Endothelial cell of umbilical vein (primary cell): ENCODE measurements around the gene GNAO1. TPM values are rescaled to one million over a fixed set of nuclear protein-coding genes. Genes with fewer than 3 reads are reported as not detected.

ENCODE experiments used
- BruUV-seq: library from RNA; stranded (reverse); fragments of 400-500 nt; replicated peaks from 2 replicates; lab custom pipeline; 2021; lab: Mats Ljungman, UMichigan
- CTCF ChIA-PET: fragments of 300-600, 350-600 bp; sonication (Branson Sonifier 250); formaldehyde crosslinking; loops from one replicate; lab custom pipeline; 2021; ENCODE audit warnings: antibody characterized with exemption, inconsistent platforms; lab: Charles Lee
- POLR2A ChIA-PET: fragments of 300-600, 350-600 bp; sonication (Branson Sonifier 250); formaldehyde crosslinking; loops from one replicate; lab custom pipeline; 2021; ENCODE audit warnings: antibody characterized with exemption, inconsistent platforms; lab: Charles Lee
- DNase-seq: peaks from one replicate; pipeline ENCODE4 v3.0.0-alpha.2; 2011; ENCODE audit warnings: low read depth, low spot score
- FAIRE-seq: peaks from 2 replicates; lab custom pipeline; 2011; peaks lifted over from hg19 to GRCh38; lab: Jason Lieb, UNC
- H2AFZ ChIP-seq: 2 replicates; pipeline ENCODE4 v1.6.0; 2012; ENCODE audit warnings: low read depth, low read length, control low read depth, inconsistent platforms
- H3K27ac ChIP-seq: 2 replicates; pipeline ENCODE4 v1.5.1; 2011; ENCODE audit warnings: low read depth, mild to moderate bottlenecking, control low read depth, low read length, moderate library complexity; ENCODE audit not compliant: insufficient read depth
- H3K27me3 ChIP-seq, 2 experiments: 2 replicates each; pipeline versions ENCODE4 v1.6.0 to v1.6.1; 2011; ENCODE audit warnings: low read length in 2 of 2, mixed read lengths in 1 of 2; ENCODE audit not compliant: control insufficient read depth in 2 of 2, insufficient read depth in 2 of 2
- H3K36me3 ChIP-seq, 2 experiments: 2 replicates in 1 of 2; 3 replicates in 1 of 2; pipeline ENCODE4 v1.5.1; 2011; ENCODE audit warnings: low read length in 2 of 2, mild to moderate bottlenecking in 1 of 2, moderate library complexity in 1 of 2; ENCODE audit not compliant: control insufficient read depth in 2 of 2, insufficient read depth in 2 of 2; ENCODE audit errors: extremely low read depth in 1 of 2
- H3K4me1 ChIP-seq: 3 replicates; pipeline ENCODE4 v1.5.1; 2011; ENCODE audit warnings: mild to moderate bottlenecking, low read length; ENCODE audit not compliant: control insufficient read depth, insufficient read depth; ENCODE audit errors: extremely low read depth
- H3K4me2 ChIP-seq: 2 replicates; pipeline ENCODE4 v1.6.1; 2011; ENCODE audit warnings: low read length, control low read depth, mixed read lengths; ENCODE audit not compliant: insufficient read depth
- H3K4me3 ChIP-seq, 3 experiments: fragments of 200-600 bp in 1 of 3; sonication (generic), shearing (Covaris generic) in 1 of 3; replicated peaks in 1 of 3; 2 replicates each; pipeline ENCODE4 v1.5.1; 2011 to 2016; ENCODE audit warnings: control low read depth in 3 of 3, low read length in 3 of 3, mild to moderate bottlenecking in 2 of 3, inconsistent platforms in 1 of 3, low read depth in 1 of 3, moderate library complexity in 1 of 3; ENCODE audit not compliant: insufficient read depth in 1 of 3
- H3K79me2 ChIP-seq: 2 replicates; pipeline ENCODE4 v1.6.0; 2012; ENCODE audit warnings: low read length, inconsistent platforms; ENCODE audit not compliant: control insufficient read depth, insufficient read depth
- H3K9ac ChIP-seq: replicated peaks from 2 replicates; pipeline ENCODE3; 2011; ENCODE audit warnings: low read length, control low read depth; ENCODE audit not compliant: insufficient read depth; ENCODE audit errors: extremely low read depth
- H3K9me1 ChIP-seq: replicated peaks from 3 replicates; pipeline ENCODE4 v1.6.0; 2011; ENCODE audit warnings: mild to moderate bottlenecking, low read length; ENCODE audit not compliant: control insufficient read depth, insufficient read depth; ENCODE audit errors: extremely low read depth
- H3K9me3 ChIP-seq: replicated peaks from 2 replicates; pipeline ENCODE4 v1.5.1; 2012; ENCODE audit warnings: low read length, inconsistent platforms; ENCODE audit not compliant: control insufficient read depth, insufficient read depth
- H4K20me1 ChIP-seq: replicated peaks from 2 replicates; pipeline ENCODE3; 2011; ENCODE audit warnings: mild to moderate bottlenecking, low read length; ENCODE audit not compliant: control insufficient read depth, insufficient read depth; ENCODE audit errors: extremely low read depth
- EZH2 ChIP-seq: IDR thresholded peaks from 2 replicates; pipeline ENCODE4 v1.6.1; 2012; ENCODE audit warnings: borderline replicate concordance, low read depth, mild to moderate bottlenecking, moderate library complexity, low read length, inconsistent platforms; ENCODE audit not compliant: severe bottlenecking
- FOS ChIP-seq: IDR thresholded peaks from 2 replicates; pipeline ENCODE4 v1.6.1; 2011; ENCODE audit warnings: mild to moderate bottlenecking, low read length, moderate library complexity, borderline replicate concordance; ENCODE audit not compliant: insufficient read depth
- GATA2 ChIP-seq: IDR thresholded peaks from 2 replicates; pipeline ENCODE4 v1.7.0; 2011; ENCODE audit warnings: low read depth, mild to moderate bottlenecking, moderate library complexity, mixed read lengths, low read length; ENCODE audit not compliant: insufficient read length, insufficient read depth
- JUN ChIP-seq: IDR thresholded peaks from 2 replicates; pipeline ENCODE4 v1.6.1; 2011; ENCODE audit warnings: borderline replicate concordance, low read depth; ENCODE audit not compliant: insufficient read length, insufficient read depth
- MYC ChIP-seq: IDR thresholded peaks from one replicate; pipeline ENCODE4 v1.6.1; 2011; ENCODE audit warnings: mild to moderate bottlenecking, low read depth, low read length
- POLR2A ChIP-seq: IDR thresholded peaks from 2 replicates; pipeline ENCODE4 v1.6.1; 2012; ENCODE audit warnings: low read depth, mild to moderate bottlenecking, control low read depth, low read length
- POLR2AphosphoS5 ChIP-seq: IDR thresholded peaks from 2 replicates; pipeline ENCODE4 v1.6.1; 2012; ENCODE audit warnings: low read depth, mild to moderate bottlenecking, control low read depth, low read length, moderate library complexity; ENCODE audit not compliant: insufficient read depth
- dilution Hi-C: fragments of 300-500 bp; cut with MboI; formaldehyde crosslinking; loops from one replicate; pipeline ENCODE4 v1.15.0; 2019; ENCODE audit warnings: low sequenced_read_pairs; ENCODE audit not compliant: extremely low pct_ligation_motif_present
- intact Hi-C: fragments of 100-400 bp; cut with micrococcal nuclease; formaldehyde crosslinking; loops from one replicate; pipeline ENCODE4 v1.10.0; 2022
- polyA plus RNA-seq, 4 experiments: library from polyadenylated mRNA; depleted of rRNA in 3 of 4; stranded (reverse) in 3 of 4; unstranded in 1 of 4; fragments of >200 nt; gene quantifications; 2 replicates each; pipeline versions ENCODE4 v1.2.1 to v1.2.3, GENCODE V29; 2011 to 2012; ENCODE audit warnings: missing spikeins in 1 of 4
- total RNA-seq: library from RNA; stranded (reverse); gene quantifications from 2 replicates; pipeline ENCODE4 v1.2.3, GENCODE V29; 2021
- TF ChIP-seq, protein P1 (sequence below): IDR thresholded peaks from 2 replicates; pipeline ENCODE4 v1.6.1; 2011; ENCODE audit not compliant: insufficient read depth, insufficient read length
- TF ChIP-seq, protein P2 (sequence below), 2 donors: IDR thresholded peaks; 1 replicate in 1 of 2; 2 replicates in 1 of 2; pipeline ENCODE4 v1.5.1; 2011; ENCODE audit warnings: low read length in 2 of 2, mild to moderate bottlenecking in 2 of 2, moderate library complexity in 2 of 2, control low read depth in 1 of 2, inconsistent platforms in 1 of 2, low read depth in 1 of 2; ENCODE audit not compliant: insufficient read depth in 1 of 2; ENCODE audit errors: extremely low read depth in 1 of 2

Gene GNAO1
- total and polyA plus RNA-seq, 2 donors (not counting 3 experiments of a cell fraction or from before 2014, with no cell fraction given), result not detected

DNA sequence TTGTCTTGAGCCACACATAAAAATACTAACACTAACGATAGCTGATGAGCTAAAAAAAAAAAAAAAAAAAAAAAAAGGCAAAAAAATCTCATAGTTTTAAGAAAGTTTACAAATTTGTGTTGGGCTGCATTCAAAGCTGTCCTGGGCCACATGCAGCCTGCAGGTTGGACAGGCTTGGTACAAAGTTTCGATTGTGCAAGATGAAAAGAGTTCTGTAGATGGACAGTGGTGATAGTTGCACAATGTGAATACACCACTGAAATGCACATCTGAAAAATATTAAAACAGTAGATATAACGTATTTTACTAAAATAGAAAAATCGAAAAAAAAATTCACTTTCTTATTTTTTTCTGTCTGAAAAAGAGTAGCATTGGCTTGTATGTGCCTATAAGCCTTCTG, 191.2 kb downstream of the GNAO1 start:
- Histone ChIP-seq H3K9me3 (peaks cover 6% of the 10 kb centered on the region), H3K4me2 (no peak overlapping the region), H3K9ac (no peak overlapping the region), H4K20me1 (no peaks in the 10 kb centered on the region), H3K27ac (no peak overlapping the region), H3K9me1 (no peaks in the 10 kb centered on the region), H3K4me1 (no peaks in the 10 kb centered on the region), H3K79me2 (peaks cover 2% of the 10 kb centered on the region), H3K36me3 (peaks cover 3 to 15% of the 10 kb centered on the region in 2 experiments), H2AFZ (no peak overlapping the region), H3K27me3 (no peaks in the 10 kb centered on the region), H3K4me3 (no peak overlapping the region)
- BruUV-seq, result no TSS peak
- intact Hi-C loops (no loop called here), dilution Hi-C loops (no loop called here)
- ChIA-PET POLR2A (interaction anchor here (0.6 kb wide), 1 partner anchor 18 kb away, joined by 4 read pairs; no protein-coding TSS in a partner anchor), CTCF (interaction anchor here (1.2 to 1.5 kb wide), 2 partner anchors 12 to 1500 kb away, joined by 4 to 5 read pairs; no protein-coding TSS in a partner anchor)
- TF ChIP-seq EZH2 (no peak), GATA2 (no peak), MYC (no peak), JUN (no peak), POLR2A (no peak)
- TF ChIP-seq, protein P1, sequence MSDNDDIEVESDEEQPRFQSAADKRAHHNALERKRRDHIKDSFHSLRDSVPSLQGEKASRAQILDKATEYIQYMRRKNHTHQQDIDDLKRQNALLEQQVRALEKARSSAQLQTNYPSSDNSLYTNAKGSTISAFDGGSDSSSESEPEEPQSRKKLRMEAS, result no peak
- DNase-seq, result no peak
- FAIRE-seq, result peak; percentile 38

DNA sequence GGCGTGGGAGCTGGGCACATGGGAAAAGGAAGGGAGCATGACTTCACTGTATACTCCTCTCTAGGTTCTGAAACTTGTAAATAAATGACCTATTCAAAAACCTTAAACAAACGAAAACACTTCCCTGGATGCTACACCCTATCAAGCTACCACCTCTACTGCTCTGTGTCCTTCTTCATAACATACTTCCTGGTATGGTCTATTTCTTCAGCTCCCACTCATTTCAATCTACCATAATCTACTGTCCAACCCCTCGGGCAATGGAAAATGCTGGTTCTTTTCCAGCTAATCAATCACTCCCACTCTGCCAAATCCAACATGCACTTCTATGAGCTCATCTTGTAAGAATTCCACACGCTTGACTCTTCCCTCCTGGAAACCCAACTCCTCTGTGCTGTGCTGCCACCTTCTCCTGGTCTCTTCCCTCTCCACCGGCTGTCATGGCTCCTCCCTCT, 191.6 kb downstream of the GNAO1 start:
- no peak overlapping the region for H3K9ac ChIP-seq
- H4K20me1 ChIP-seq, result no peaks in the 10 kb centered on the region
- H2AFZ ChIP-seq, result no peak overlapping the region
- no peak for DNase-seq
- CTCF ChIA-PET, result interaction anchor here (1.5 kb wide), 1 partner anchor 12 kb away, joined by 5 read pairs; no protein-coding TSS in a partner anchor
- H3K36me3 ChIP-seq, result peaks cover 3 to 18% of the 10 kb centered on the region in 2 experiments
- TF ChIP-seq JUN, result no peak
- TF ChIP-seq POLR2AphosphoS5, result no peak
- no peak for TF ChIP-seq EZH2
- TF ChIP-seq, protein P1, result no peak
- TF ChIP-seq POLR2A, result no peak
- TF ChIP-seq FOS, result no peak
- no peak for TF ChIP-seq MYC
- TF ChIP-seq, protein P2, sequence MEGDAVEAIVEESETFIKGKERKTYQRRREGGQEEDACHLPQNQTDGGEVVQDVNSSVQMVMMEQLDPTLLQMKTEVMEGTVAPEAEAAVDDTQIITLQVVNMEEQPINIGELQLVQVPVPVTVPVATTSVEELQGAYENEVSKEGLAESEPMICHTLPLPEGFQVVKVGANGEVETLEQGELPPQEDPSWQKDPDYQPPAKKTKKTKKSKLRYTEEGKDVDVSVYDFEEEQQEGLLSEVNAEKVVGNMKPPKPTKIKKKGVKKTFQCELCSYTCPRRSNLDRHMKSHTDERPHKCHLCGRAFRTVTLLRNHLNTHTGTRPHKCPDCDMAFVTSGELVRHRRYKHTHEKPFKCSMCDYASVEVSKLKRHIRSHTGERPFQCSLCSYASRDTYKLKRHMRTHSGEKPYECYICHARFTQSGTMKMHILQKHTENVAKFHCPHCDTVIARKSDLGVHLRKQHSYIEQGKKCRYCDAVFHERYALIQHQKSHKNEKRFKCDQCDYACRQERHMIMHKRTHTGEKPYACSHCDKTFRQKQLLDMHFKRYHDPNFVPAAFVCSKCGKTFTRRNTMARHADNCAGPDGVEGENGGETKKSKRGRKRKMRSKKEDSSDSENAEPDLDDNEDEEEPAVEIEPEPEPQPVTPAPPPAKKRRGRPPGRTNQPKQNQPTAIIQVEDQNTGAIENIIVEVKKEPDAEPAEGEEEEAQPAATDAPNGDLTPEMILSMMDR (IDR thresholded peaks at IDR 0.05; ENCODE audit: extremely low read depth in 1 of 2, insufficient read depth in 1 of 2, low read depth in 1 of 2, low read length in 2 of 2), result no peak
- no peak for TF ChIP-seq GATA2
- BruUV-seq, result no TSS peak
- H3K4me2 ChIP-seq, result no peak overlapping the region
- H3K4me1 ChIP-seq, result no peaks in the 10 kb centered on the region
- H3K27me3 ChIP-seq, result no peaks in the 10 kb centered on the region
- POLR2A ChIA-PET, result no interaction called here
- no peaks in the 10 kb centered on the region for H3K9me1 ChIP-seq
- H3K27ac ChIP-seq, result no peak overlapping the region
- peaks cover 6% of the 10 kb centered on the region for H3K9me3 ChIP-seq
- FAIRE-seq, result no peak
- dilution Hi-C loops, result no loop called here
- intact Hi-C loops, result no loop called here
- H3K79me2 ChIP-seq, result no peaks in the 10 kb centered on the region
- no peak overlapping the region for H3K4me3 ChIP-seq
